GM18873 (cell line): ENCODE measurements around the gene AHI1.
A peak's percentile ranks its signal among the peaks of the same experiment; 100 is the strongest.
"Not testable (repeated sequence)": the region's sequence is repeated elsewhere in the genome, so short reads cannot be mapped to it uniquely, and the experiment has no call there.

Source experiments
- ATAC-seq: cut with Tn5 transposase; IDR thresholded peaks from one replicate; pipeline ENCODE4 v1.9.1; 2021; ENCODE audit warnings: mild to moderate bottlenecking, moderate library complexity, moderate number of reproducible peaks; ENCODE audit not compliant: unreplicated experiment, low FRiP score

Gene AHI1

GRCh38 chr6:135506270-135506997, 8.9 kb upstream of the AHI1 start:
- ATAC-seq, result peak; percentile 93

- ATAC-seq, result no peak
Observed at GRCh38 chr6:135505648-135506047, 8.1 kb upstream of the AHI1 start.

DNA sequence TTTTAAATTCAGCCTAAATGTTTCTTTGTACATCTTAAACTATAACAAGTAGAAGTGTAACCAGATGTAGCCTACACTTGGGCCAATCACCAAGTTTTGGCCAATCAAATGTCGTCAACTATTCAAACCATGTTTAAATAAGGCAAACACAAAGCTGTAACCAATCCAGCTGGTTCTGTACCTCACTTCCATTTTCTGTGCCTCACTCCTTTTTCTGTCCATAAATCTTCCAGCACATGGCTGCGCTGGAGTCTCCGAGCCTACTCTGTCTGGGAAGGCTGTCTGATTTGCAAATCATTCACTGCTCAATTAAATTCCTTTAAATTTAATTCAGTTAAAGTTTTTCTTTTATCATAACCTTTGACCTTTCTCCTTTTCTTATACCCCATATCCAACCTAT, 7.7 kb upstream of the AHI1 start:
- no peak for ATAC-seq

DNA sequence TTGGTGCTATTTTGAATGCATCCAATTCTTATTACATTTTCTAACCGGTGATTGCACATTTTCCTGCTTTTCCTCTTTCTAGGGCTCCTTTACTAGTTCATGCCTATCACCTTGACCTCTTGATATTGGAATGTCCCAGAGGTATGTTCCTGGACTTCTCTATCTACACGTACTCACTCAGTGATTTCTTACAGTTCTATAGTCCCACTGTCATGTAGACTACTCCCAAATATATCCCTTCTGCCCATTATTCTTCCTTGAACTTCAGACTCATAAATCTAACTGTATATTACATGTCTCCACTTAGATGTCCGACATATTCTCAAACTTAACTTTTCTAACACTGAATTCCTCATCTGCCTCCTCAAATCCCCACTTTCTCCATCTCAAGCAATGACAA, 7.2 kb upstream of the AHI1 start:
- no peak for ATAC-seq

DNA sequence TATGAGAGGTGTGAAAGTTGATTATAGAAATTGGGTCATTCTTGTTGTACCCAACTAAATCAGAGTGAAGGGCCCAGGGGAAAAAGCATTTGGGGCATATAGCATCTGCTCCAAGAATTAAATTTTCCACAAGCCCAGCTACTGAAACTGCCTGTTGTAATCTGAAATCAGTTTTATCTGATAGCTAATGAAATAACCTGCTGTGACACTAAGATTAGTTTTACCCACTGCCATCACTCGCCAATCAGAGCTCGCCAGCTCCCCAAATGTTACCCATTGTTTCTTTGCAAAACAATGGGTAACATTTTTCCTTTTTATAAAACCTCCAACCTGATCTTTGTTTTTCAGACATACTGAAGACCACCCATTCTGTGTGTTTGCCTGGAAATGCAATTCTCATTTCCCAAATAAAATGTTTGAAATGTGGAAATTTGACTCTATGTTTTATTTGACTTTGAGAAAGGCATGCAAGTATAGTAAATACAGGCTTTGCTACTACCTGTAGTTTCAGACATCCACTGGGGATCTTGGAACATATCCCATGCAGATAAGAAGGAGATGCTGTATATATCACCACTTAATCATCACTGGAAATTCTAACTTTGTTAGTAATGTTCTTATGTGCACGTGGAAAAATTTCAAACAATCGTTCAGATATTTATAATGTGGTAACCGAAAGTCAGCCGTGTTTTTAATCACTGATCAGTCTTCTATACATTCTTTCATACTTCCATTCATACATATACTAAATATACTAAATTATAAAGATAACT, 6.3 kb upstream of the AHI1 start:
- no peak for ATAC-seq

- no peak for ATAC-seq
Observed at GRCh38 chr6:135499441-135500340, 2.2 kb upstream of the AHI1 start.

GRCh38 chr6:135498185-135498841, 773 bp upstream of the AHI1 start:
- ATAC-seq, result no peak

DNA sequence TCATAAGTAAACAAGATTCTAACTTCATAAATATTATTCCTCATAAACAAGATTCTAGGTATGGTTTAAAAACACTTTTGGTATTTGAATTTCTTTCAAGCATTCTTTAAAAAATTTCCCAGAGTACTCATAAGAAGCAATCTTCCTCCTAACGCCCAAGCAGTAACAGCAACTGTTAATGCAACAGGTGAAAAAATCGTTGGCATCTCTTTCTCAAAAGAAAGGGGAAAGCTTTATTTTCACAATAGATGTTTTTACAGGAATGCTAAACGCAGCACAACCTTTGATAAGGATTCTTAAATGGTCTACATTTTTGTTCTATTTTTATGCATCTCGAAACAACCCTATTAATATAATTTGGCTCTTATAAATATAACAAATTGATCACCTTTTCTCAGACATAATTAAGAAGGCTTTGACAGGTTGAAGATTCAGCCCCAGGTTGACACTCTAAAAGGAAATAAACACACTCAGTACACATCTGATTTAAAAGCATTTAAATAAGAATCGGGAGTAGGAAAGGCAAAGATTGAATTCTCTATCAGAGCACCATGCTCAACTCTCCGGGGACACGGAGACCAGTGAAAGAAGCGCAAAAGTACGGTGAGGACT, 634 bp downstream of the AHI1 start:
- no peak for ATAC-seq

DNA sequence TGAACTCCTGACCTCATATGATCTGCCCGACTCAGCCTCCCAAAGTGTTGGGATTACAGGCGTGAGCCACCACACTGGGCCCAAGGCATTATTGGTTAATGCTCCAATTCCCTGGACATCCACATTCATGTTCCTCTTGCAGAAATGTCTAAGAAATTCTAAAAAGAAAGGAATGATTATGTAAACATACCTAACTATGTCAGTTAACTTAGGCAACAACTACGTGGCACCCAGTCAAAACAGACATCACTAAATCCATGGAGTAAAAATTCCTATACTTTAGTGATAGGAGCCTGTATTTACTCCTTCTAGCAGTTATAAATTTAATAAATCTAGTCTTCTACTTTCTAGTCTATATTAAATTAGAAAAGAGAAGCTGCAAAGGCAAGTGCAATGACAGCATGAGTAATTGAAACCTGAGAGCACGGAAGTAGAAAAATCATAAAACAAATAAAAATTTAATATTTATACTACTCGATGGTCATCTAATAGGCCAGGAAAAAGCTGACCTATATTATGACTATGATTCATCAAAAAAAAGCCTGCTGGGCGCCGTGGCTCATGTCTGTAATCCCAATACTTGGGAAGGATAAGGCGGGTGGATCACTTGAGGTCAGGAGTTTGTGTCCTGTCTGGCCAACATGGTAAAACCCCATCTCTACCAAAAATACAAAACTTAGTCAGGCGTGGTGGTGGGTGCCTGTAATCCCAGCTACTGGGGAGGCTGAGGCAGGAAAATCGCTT, 4.2 kb downstream of the AHI1 start:
- ATAC-seq, result no peak

DNA sequence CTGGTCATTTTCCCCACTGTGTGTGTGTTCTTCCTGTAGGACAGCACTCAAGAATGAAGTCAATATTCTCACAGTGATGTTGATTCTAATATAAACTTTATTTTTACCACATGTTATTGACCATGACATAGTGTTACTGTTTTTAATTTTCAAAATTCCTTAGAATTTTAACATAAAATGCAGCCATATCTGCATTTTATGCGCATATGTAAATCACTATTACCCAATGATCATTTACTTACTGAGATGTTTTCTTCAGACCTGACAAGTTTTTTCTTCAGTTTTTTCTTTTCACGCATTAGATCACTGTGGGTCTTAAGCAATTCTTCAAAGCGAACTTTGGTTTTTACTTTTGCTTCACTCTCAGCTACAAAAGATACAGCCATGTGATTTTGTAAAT, 7.2 kb downstream of the AHI1 start:
- ATAC-seq, result no peak

DNA sequence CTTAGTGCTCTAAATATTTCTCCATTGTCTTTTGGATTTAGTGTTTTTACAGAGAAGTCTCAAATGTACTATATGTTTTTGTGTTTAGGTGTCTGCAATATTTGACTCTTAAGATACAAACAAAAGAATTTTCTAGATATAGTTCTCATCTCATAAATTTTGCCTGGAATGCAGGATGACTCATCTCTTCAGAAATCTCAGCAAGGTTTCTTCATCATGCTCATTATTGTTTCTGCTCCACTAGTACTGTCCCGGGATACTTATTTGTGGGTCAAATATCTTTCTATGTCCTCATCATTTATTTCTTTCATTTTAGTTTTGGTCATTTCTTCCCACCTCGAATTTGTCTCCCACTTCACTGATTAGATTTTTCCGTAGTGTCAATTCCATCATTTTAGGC, 9.5 kb downstream of the AHI1 start:
- ATAC-seq, result no peak

DNA sequence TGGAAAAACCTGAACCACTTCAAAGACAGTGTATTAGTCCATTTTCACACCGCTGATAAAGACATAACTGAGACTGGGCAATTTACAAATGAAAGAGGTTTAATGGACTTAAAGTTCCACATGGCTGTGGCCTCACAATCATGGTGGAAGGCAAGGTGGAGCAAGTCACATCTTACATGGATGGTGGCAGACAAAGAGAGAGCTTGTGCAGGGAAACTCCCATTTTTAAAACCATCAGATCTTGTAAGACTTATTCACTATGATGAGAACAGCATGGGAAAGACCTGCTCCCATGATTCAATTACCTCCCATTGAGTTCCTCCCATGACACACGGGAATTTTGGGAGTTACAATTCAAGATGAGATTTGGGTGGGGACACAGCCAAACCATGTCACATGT, 13.6 kb downstream of the AHI1 start:
- ATAC-seq, result not testable (repeated sequence)

DNA sequence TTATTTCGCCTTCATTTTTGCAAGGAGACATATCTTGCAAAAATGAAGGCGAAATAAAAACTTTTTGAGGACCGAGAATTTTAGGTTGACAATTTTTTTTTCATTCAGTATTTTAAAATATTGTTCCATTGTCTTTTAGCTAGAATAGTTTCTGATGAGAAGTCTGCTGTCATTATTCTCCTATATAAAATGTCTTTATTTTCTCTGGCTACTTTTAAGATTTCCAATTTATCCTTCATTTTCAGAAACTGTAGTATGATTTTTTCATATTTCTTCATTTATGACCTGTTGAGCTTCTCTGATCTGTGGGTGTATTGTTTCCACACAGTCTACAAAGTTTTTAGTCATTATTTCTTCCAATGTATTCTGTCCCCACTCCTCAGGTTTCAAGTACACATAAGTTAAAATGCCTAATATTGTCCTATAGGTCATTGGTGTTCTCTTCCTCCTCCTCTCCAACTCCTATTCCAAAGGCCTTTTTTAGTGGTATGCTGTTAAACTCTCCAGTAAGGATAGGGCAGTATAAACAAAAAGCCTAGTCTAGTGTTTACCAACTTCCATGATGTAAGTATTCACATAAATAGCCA, 15.7 kb downstream of the AHI1 start:
- ATAC-seq, result no peak

GRCh38 chr6:135479601-135480000, 17.9 kb downstream of the AHI1 start:
- ATAC-seq, result no peak

- no peak for ATAC-seq
Observed at GRCh38 chr6:135478626-135479025, 18.9 kb downstream of the AHI1 start.

GRCh38 chr6:135475292-135475886, 22.2 kb downstream of the AHI1 start:
- ATAC-seq, result no peak

GRCh38 chr6:135474362-135474761, 23.2 kb downstream of the AHI1 start:
- ATAC-seq, result no peak

GRCh38 chr6:135465903-135466302, 31.6 kb downstream of the AHI1 start:
- no peak for ATAC-seq

GRCh38 chr6:135465307-135465706, 32.2 kb downstream of the AHI1 start:
- ATAC-seq, result no peak
